ENCODE measurements around the gene PLAAT2.
"Not testable (repeated sequence)": the region's sequence is repeated elsewhere in the genome, so short reads cannot be mapped to it uniquely, and the experiment has no call there.

The PLAAT2 gene

GRCh38 chr11:63595296-63595695, 32.1 kb upstream of the PLAAT2 start:
- ChIA-PET POLR2A (no interaction called here), CTCF (interaction anchor here (0.7 kb wide), 1 partner anchor 36 kb away, joined by 7 read pairs; no protein-coding TSS in a partner anchor)
- DNase-seq (ENCODE audit: extremely low spot score) = no peak
- TF ChIP-seq HDGF (IDR thresholded peaks at IDR 0.05; ENCODE audit: borderline replicate concordance) (no peak), L3MBTL2 (conservative IDR thresholded peaks at IDR 0.05) (no peak), SP1 (IDR thresholded peaks at IDR 0.05) (no peak), LEF1 (IDR thresholded peaks at IDR 0.05; ENCODE audit: borderline replicate concordance) (no peak), FOXA1 (IDR thresholded peaks at IDR 0.05) (no peak), FOXM1 (IDR thresholded peaks at IDR 0.05; ENCODE audit: borderline replicate concordance) (no peak), ARNT (IDR thresholded peaks at IDR 0.05) (no peak), SUZ12 (IDR thresholded peaks at IDR 0.05) (no peak), ELF4 (IDR thresholded peaks at IDR 0.05) (no peak)

GRCh38 chr11:63592975-63593395, 29.8 kb upstream of the PLAAT2 start:
- TF ChIP-seq FOXM1 (IDR thresholded peaks at IDR 0.05; ENCODE audit: borderline replicate concordance) (no peak), NFRKB (IDR thresholded peaks at IDR 0.05) (no peak), LEF1 (IDR thresholded peaks at IDR 0.05; ENCODE audit: borderline replicate concordance) (no peak), TARDBP (IDR thresholded peaks at IDR 0.05) (no peak), ARNT (IDR thresholded peaks at IDR 0.05) (no peak), FOXA1 (IDR thresholded peaks at IDR 0.05) (no peak), ZNF384 (IDR thresholded peaks at IDR 0.05) (no peak), HDGF (IDR thresholded peaks at IDR 0.05; ENCODE audit: borderline replicate concordance) (no peak), SP1 (IDR thresholded peaks at IDR 0.05) (no peak), L3MBTL2 (conservative IDR thresholded peaks at IDR 0.05) (no peak), CTBP1 (IDR thresholded peaks at IDR 0.05; ENCODE audit: borderline replicate concordance) (no peak), FOXK2 (IDR thresholded peaks at IDR 0.05) (no peak)
- DNase-seq (ENCODE audit: extremely low spot score) = peak; percentile 35
- ChIA-PET POLR2A (no interaction called here), CTCF (interaction anchor here (0.6 to 1.2 kb wide), 2 partner anchors 28 to 31 kb away, joined by 3 read pairs; no protein-coding TSS in a partner anchor)

GRCh38 chr11:63590024-63590788, 27.0 kb upstream of the PLAAT2 start:
- no peak for TF ChIP-seq HDGF (IDR thresholded peaks at IDR 0.05; ENCODE audit: borderline replicate concordance)
- no peak for TF ChIP-seq TARDBP (IDR thresholded peaks at IDR 0.05)
- no peak for TF ChIP-seq PKNOX1 (IDR thresholded peaks at IDR 0.05)
- no peak for TF ChIP-seq ELF4 (IDR thresholded peaks at IDR 0.05)
- no peak for TF ChIP-seq FOXM1 (IDR thresholded peaks at IDR 0.05; ENCODE audit: borderline replicate concordance)
- TF ChIP-seq ZNF384 (IDR thresholded peaks at IDR 0.05) = no peak
- no peak for TF ChIP-seq ARNT (IDR thresholded peaks at IDR 0.05)
- TF ChIP-seq FOXK2 (IDR thresholded peaks at IDR 0.05) = no peak
- TF ChIP-seq BHLHE40 (IDR thresholded peaks at IDR 0.05; ENCODE audit: borderline replicate concordance) = no peak
- no peak for TF ChIP-seq SUZ12 (IDR thresholded peaks at IDR 0.05)
- no peak for TF ChIP-seq FOXA1 (IDR thresholded peaks at IDR 0.05)
- TF ChIP-seq LEF1 (IDR thresholded peaks at IDR 0.05; ENCODE audit: borderline replicate concordance) = no peak
- TF ChIP-seq SP1 (IDR thresholded peaks at IDR 0.05) = no peak
- TF ChIP-seq L3MBTL2 (conservative IDR thresholded peaks at IDR 0.05) = no peak
- no peak for TF ChIP-seq NFRKB (IDR thresholded peaks at IDR 0.05)
- TF ChIP-seq CTBP1 (IDR thresholded peaks at IDR 0.05; ENCODE audit: borderline replicate concordance) = no peak
- ChIA-PET POLR2A (no interaction called here), CTCF (no interaction called here)
- DNase-seq (ENCODE audit: extremely low spot score) = no peak

- POLR2A ChIA-PET = no interaction called here
- CTCF ChIA-PET = interaction anchor here (0.5 kb wide), 1 partner anchor 72 kb away, joined by 3 read pairs; no protein-coding TSS in a partner anchor
- no peak for DNase-seq (ENCODE audit: extremely low spot score)
- no peak for TF ChIP-seq CTBP1 (IDR thresholded peaks at IDR 0.05; ENCODE audit: borderline replicate concordance)
Measured at GRCh38 chr11:63589000-63589399, 25.8 kb upstream of the PLAAT2 start.

- ChIA-PET POLR2A (no interaction called here), CTCF (no interaction called here)
Measured at GRCh38 chr11:63586451-63587166, 23.4 kb upstream of the PLAAT2 start.

GRCh38 chr11:63583357-63583677, 20.1 kb upstream of the PLAAT2 start:
- ChIA-PET POLR2A (interaction anchor here (0.9 kb wide), 1 partner anchor 98 kb away, joined by 3 read pairs; the partner anchor contains the start of gene RTN3), CTCF (no interaction called here)
- no peak for DNase-seq (ENCODE audit: extremely low spot score)
- no peak for TF ChIP-seq ELF4 (IDR thresholded peaks at IDR 0.05)
- no peak for TF ChIP-seq FOXA1 (IDR thresholded peaks at IDR 0.05)
- no peak for TF ChIP-seq PKNOX1 (IDR thresholded peaks at IDR 0.05)
- TF ChIP-seq HDGF (IDR thresholded peaks at IDR 0.05; ENCODE audit: borderline replicate concordance) = no peak
- TF ChIP-seq ZNF384 (IDR thresholded peaks at IDR 0.05) = no peak
- no peak for TF ChIP-seq SP1 (IDR thresholded peaks at IDR 0.05)
- TF ChIP-seq LEF1 (IDR thresholded peaks at IDR 0.05; ENCODE audit: borderline replicate concordance) = no peak
- no peak for TF ChIP-seq FOXM1 (IDR thresholded peaks at IDR 0.05; ENCODE audit: borderline replicate concordance)
- TF ChIP-seq TARDBP (IDR thresholded peaks at IDR 0.05) = no peak
- TF ChIP-seq ARNT (IDR thresholded peaks at IDR 0.05) = no peak
- TF ChIP-seq SUZ12 (IDR thresholded peaks at IDR 0.05) = no peak

More at GRCh38 chr11:63586451-63587166, 23.4 kb upstream of the PLAAT2 start:
- TF ChIP-seq FOXK2 (IDR thresholded peaks at IDR 0.05) (no peak), SUZ12 (IDR thresholded peaks at IDR 0.05) (no peak), ARNT (IDR thresholded peaks at IDR 0.05) (no peak), L3MBTL2 (conservative IDR thresholded peaks at IDR 0.05) (no peak), BHLHE40 (IDR thresholded peaks at IDR 0.05; ENCODE audit: borderline replicate concordance) (no peak), LEF1 (IDR thresholded peaks at IDR 0.05; ENCODE audit: borderline replicate concordance) (no peak), SP1 (IDR thresholded peaks at IDR 0.05) (no peak), CTBP1 (IDR thresholded peaks at IDR 0.05; ENCODE audit: borderline replicate concordance) (no peak), FOXM1 (IDR thresholded peaks at IDR 0.05; ENCODE audit: borderline replicate concordance) (no peak), FOXA1 (IDR thresholded peaks at IDR 0.05) (no peak), TARDBP (IDR thresholded peaks at IDR 0.05) (no peak), ELF4 (IDR thresholded peaks at IDR 0.05) (no peak), HDGF (IDR thresholded peaks at IDR 0.05; ENCODE audit: borderline replicate concordance) (no peak), ZNF384 (IDR thresholded peaks at IDR 0.05) (no peak)
- no peak for DNase-seq (ENCODE audit: extremely low spot score)

GRCh38 chr11:63581224-63581623, 18.0 kb upstream of the PLAAT2 start:
- POLR2A ChIA-PET; CTCF ChIA-PET; DNase-seq (ENCODE audit: extremely low spot score): not testable (repeated sequence)

GRCh38 chr11:63578882-63579281, 15.7 kb upstream of the PLAAT2 start:
- POLR2A ChIA-PET; CTCF ChIA-PET; DNase-seq (ENCODE audit: extremely low spot score): not testable (repeated sequence)

All from HEK293T (cell line).